NCI-H82 (cell line): ENCODE results near the gene MISP3.

Experiments used
- DNase-seq: peaks from one replicate; lab custom pipeline; 2025; lab: John Stamatoyannopoulos, UW

Gene MISP3

DNA sequence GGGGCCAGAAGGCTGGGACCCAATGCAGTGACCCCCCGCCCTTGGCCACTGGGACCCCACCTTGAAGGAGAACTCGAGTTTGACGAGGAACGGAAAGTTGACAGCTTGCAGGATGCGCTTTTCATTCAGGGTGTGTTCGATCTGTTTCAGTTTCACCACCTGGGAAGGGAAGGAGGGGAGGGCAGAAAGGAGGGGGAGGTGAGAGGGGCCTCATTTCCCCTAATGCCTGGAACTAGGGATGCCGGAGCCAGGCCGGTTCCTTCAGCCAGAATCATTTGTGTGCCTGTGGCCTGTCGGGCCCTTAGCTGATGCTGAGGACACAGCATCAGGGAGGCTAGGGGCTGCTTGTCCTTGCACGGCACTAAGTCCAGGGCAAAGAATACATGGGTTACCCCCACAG lies 30.2 kb downstream of the MISP3 start:
- no peak for DNase-seq

DNA sequence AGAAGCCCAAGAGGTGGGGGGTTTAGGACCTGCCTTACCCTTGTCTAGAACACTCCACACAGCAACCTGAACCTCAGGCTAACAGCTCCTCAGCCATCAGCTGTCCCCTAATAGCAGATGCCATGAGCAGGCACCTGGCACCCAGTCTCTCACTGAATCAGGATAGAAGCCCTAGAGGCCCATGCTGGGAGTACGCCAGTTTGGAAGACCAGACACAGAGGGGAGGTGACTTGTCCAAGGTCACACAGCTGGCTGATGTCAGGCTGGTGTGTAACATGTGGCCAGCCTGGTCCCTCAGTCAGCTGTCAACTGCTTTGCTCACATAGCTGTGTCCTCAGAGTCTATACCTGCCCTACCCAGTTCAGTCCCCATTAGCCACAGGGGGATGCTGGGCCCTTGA lies 30.7 kb downstream of the MISP3 start:
- DNase-seq = no peak

DNA sequence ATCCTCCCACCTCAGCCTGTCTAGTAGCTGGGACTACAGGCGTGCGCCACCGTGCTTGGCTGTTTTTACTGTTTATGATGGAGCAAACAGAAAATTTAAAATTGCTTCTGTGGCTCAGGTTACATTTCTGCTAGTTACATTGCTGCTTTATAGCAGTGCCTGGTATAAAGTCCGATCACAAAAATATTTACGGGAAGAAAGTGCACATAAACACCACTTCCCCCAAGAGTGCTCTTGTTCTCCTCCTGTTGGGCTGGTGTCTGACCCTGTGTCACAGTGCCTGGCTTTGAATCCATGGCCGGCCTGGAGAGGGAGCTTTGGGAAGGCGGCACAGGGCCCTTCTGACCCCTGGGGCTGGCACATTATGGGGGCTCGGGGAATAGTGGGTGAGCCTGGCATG lies 33.1 kb downstream of the MISP3 start:
- DNase-seq = no peak

DNA sequence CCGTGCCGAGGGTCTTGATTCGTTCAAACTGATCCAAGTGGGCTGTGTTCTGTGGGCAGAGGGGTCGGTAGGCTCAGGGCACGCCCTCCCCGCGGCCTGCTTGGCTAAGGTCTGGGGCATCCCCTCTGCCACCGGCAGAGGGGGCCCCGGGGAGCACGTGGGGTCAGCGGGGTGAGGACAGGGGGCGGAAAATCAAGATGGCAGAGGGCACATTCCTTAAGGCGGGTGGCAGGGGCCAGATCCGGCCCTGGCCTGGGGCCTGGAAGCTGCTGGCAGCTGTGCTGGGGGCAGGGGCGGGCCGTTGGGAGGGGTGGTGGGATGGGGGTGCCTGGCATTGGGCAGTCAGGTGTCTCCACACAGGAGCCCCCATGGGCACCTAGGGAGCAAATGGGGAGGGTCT lies 34.3 kb downstream of the MISP3 start:
- DNase-seq = no peak

DNA sequence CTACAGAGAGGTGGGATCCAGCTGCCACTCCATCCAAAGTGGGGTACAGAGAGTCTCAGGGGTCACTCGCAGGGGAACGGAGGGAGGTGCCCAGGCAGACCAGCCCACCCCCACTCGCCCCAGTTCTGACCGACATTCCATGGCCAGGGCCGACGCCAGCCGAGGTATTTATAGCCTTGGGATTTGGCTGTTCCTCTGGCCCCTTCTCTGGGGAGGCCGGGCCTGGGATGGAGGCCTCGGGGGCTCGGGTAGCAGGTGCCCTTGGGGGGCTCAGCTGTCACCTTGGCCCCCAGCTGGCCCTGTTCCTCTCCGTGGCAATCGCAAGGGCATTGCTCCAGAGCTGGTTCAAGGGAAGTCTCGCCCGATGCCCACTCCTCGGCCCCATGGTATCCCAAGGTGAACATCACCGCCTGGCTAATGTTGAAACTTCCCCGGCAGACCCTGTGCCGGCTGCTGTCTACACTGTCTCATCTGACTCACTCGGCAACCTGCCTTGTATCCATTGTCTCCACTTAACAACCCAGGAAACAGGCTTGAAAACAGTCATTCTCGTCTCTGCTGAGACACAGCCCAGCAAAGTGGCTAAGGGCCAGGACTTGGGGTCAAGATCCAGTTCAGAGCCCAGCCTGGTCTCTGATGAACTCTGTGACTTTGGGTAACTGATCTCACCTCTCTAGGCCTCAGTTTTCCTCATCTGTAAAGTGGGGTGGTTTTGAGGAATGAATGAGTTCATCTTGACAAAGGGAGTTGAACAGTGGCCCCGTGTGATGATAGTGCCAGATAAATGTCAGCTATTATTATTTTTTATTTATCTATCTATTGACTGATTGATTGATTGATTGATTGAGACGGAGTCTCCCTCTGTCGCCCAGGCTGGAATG lies 35.2 kb downstream of the MISP3 start:
- DNase-seq = no peak

DNA sequence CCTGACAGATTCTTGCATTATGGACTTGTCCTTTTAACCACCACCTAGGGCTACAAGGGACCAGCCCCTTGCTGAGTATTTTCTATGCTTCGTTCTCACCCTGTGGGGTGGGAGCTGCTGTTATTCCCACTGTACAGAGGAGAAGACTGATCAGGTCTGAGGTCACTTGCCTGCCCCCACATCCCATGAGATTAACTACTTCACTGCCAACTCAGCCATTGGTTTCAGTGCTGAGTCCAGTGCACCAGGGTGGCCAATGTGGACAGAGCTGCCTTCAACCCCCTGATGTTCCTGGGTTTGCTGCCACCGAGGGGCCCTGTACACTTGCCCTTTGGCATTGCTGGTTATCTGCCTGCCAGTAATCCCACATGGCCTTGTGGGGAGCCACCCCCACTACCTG lies 38.1 kb downstream of the MISP3 start:
- DNase-seq = no peak

DNA sequence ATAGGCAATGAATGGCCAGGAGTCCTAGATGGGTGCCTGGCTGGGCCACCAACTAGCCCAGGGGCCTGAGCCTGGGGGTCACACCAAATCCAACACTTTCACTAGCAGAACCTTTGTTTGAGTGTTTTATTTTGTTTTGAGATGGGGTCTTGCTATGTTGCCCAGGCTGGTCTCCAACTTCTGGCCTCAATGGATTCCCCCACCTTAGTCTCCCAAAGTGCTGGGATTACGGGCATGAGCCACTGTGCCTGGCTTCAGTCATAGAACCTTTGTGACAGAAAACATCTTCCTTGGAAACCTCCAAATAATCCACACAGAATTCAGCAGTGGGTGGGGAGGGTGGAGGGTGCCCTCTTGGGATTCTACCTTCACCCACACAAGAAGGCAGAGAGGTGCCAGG lies 38.9 kb downstream of the MISP3 start:
- DNase-seq = no peak

DNA sequence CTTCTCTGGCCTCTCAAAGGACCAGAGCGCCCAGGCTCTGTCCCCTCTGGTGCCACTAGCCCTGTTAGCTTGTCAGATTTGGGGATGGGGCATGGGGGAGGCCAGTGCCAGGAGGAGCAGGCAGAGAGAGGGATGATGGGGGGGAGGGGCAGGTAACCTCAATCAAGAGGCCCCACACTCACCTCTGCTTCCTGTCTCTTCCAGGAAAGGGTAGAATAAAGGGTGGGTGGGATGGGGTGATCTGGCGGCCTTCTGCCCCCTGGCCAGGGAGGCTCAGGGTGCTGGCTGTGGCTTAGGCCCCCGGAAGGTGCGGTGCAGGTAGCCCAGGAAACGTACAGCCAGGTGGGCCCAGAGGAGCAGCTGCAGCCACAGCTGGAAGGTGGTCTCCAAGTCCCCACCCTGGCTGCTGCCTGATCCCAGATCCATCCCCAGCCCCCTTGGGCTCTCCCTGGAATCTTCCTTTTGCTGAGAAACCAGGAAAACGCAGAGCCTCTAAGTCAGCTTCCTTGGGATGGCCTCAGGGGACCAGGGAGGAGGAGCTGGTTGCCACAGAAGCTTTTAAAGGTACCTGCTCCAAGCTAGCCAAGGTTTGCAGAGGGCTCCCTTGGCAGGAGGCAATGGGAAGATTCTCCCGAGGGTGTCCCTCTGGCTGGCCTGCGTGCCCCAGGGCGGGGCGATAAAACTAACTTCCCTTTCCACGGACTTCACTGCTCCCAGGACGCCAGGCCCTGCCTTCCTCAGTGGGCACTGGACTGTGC lies 39.6 kb downstream of the MISP3 start:
- no peak for DNase-seq

DNA sequence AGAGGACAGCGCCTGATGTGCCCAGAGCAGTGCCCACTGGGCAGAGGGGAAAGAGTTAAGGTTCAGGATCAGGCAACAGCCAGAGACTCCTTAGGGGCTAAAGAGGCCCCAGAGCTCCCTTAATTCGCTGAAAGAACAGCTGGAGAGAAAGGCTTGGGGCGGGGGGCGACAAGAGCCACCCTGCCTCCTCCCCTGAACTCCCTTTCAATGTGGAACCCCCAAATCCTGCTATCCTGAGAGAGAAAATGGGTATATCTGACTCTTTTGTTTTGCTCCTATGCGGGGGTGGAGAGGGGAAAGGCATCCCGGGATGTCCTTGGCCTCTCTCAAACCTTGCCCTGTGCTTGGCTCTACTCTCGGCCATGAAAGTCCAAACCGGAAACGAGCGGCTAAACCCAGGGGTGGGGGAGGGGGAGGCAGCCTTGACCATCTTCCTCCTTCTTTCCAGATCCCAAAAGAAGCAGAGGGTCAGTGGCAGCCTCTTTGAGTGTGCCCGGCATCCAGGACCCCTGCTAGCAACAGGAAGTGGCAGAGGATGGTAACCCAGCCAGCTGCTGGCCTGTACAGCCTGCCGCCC lies 40.3 kb downstream of the MISP3 start:
- DNase-seq = peak; percentile 60

DNA sequence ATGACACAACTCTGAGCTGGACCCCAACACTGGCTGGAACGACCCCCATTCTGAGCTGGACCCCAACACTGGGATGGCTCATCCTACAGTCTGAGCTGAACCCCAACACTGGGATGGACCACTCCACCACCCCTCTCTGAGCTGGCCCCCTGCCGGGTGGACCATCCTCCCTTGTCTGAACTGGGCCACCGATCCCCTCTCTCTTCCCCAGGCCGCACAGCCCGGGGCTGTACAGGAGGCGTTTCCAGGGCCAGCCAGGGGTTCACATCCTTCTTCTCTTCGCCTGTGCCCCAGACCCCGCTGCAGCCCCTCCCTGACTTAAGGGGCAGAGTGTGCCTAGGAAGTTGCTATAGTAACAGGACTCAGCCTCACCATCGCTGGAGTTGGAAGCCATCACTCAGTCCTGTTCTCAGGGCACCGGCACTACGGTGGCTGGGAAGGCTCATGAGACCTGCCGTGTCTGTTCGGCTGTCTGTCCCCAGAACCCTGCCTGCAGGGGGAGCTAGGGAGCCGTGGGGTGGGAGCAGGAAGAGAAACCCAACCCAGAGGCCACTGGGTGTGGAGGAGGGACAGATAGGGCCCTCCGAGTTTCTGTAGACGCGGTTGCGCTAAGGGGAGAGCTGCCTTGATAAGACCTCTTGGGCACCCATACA lies 41.3 kb downstream of the MISP3 start:
- peak; percentile 69 for DNase-seq

DNA sequence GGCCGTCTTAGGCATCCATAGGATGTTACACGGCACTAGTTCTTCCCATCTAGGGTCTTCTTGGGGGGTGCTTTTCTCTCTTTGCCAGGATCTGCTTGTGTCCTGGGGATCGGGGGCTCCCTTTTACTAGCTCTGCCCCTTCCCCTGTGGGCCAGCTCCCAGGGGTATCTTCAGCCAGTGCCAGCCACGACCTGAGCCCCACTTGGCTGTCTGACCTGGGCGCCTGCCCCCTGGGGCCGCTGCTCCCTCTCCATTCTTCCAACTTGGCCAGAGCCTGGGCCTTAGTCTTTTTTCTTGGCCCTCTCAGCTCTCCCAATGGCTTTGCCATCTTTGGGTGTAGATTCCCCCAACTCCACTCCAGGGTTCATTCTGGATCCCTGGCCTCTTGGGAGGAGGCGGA lies 41.9 kb downstream of the MISP3 start:
- DNase-seq = no peak

DNA sequence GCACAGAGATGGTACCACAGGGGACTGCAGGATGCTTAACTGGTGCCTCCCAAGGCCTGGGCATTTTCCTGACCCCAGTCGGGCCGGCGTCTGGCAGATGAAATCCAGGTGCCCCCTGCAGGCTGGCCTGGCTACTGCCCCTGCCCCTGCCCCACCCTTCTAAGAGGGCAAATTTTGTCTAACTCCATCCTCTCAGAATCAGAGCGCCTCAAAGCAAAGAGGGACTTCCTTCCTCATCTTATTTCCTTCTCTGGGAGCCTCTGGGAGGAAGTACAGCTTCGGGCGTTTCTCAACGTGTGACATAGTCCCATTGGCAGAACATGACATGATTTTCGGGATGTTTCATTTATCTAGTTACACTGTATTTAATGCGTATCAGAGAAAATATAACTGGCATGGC lies 42.3 kb downstream of the MISP3 start:
- peak; percentile 64 for DNase-seq

DNA sequence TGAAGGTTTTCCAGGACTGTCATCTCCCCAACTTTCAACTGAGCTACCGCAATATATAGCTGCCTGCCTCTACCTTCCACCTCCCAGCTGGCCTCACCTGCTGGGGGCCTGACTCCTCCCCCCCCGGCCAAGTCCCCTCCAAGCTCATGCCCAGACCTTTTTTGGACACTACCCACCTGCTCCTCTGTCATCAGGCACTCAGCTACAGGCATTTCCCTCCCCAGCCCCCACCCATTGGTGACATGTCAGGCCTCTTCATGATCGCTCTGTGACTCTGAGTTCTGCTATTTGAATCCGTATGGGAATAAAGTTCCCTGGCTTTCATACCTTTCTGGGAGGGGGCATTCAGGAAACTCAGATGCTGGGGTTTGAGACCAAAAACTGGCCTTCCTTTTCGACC lies 43.2 kb downstream of the MISP3 start:
- DNase-seq = no peak

DNA sequence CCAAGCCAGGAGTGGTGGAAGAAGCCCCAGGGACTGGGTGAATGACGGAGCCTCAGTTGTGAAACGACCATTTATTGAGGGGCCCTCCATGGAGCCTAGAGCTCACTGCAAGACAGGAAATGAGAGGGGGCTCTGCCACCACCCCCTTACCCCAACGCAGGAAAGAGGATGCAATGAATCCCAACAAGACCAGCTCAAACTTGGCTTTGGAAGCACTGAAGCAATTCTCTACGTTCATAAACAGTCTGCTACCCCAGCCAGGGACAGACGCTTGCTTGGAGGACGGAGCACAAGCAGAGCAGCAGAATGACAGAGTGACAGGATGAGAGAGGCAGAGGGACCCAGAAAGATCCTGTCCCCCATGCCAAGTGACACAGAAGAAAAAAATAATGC lies 43.9 kb downstream of the MISP3 start:
- DNase-seq = no peak

DNA sequence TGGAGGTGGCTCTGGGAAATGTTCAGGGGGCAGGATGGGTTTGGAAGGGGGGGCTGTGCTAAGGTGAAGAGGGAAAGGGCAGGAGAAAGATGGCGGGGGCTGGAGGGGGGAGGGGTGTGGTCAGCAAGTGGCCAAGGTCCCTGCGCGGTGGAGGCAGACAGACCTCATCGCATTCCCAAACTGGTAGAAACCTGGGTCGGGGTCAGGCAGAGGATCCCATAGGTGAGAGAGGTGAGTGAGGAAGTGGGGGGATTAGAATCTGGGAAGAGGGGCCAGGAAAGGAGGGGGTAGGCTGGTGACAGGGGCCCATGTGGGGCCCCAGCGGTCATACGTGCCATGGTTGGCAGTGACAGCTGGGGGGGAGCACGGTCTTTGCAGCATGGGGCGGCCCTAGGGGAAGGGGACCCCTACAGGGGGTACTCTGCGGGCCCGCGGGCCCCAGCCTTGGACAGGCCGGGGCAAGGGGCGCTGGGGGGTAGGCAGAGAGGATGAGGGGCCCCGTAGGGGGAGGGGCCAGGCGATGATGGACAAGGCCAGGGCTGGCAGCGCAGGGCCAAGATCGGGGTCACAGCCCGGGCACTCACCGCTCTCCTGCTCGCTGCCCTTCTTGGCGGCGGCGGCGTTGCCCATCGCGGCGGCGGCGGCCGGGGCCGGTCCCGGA lies 44.5 kb downstream of the MISP3 start:
- DNase-seq = peak; percentile 47

DNA sequence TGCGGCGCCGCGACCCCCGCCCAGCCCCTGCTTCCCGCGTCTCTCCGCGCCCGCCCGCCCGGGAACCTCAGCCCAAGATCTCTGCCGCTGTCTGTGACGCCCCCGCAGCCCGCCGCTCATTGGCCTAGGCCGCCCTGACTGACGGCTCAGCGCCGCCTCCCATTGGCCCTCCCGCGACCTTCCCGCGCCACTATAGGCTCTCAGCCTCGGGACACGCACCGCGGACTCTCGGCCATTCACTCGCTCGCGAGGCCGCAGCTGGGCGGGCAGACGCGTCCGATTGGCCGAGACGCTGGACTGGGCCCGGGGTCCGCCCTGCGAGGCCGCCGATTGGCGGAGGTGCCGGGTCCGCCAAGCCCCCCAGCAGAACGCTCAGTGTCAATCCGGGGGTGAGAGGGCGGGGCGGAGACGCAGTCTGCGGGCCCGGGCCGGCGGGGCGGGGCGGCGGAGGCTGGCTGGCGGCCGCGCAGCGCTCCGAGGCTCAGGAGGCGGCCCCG lies 45.1 kb downstream of the MISP3 start, which contains the start of gene PRKACA:
Gene PRKACA (minus strand): TSS at position 95 of the 497 bp plus-strand sequence. CDS start 215 bp downstream, outside the sequence.
- peak; percentile 100 for DNase-seq

DNA sequence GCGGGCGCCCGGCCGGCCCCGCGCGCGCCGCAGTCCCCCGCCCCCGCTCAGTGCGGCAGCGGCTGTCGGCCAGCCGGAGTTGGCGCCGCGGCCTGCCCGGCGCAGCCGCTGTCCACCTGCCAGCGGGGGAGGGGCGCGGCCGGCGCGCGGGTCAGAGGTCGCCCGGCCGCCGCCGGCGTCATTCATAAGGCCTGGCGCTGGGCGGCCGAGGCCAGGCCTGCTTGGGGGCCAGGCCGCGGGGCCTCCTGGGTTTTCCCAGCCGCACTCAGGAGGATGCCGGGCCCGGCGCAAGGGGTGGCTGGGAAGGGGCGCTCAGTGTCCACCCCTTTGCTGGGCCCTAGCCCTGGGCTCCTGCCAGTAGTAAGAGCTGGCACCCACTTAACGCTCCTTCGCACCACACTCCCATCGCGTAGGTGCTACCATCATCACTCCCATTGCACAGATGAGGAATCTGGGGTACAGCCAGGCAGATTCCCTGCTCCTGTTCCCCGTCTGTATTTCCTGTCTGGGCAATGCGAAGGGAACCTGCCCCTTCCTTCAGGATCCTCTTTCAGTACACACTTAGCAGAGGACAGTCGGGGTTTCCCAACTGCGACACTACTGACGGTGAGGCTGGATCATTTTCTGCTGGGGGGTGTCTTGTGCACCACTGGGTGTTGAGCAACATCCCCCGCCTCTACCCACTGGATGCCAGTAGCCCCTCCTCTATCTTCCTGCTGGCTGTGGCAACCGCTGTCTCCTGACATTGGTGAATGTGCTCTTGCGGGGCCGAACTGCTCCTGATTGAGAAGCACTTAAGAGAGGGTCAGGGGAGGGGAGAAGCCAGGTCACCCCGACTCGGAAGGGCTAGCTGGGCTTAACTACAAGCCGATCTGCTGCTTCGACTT lies 45.8 kb downstream of the MISP3 start:
- peak; percentile 68 for DNase-seq

DNA sequence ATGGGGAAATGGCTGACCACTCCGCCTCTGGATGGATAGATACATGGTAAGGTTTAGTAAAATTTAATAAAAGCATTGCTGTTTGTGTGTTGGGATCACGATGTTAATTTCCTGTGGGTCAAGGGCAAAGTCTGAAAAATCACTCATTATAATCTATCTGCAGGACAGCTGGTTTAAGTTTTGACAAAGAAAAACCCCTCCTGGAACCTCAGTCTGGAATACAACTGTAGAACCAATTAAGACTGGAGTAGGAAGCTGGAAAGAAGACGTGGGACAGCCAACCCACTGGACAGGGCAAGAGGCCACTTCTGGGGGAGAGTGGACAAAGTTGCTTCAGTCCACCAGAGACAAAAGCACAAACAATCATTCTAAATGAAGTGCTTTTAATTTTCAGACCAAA lies 46.6 kb downstream of the MISP3 start:
- DNase-seq = no peak

DNA sequence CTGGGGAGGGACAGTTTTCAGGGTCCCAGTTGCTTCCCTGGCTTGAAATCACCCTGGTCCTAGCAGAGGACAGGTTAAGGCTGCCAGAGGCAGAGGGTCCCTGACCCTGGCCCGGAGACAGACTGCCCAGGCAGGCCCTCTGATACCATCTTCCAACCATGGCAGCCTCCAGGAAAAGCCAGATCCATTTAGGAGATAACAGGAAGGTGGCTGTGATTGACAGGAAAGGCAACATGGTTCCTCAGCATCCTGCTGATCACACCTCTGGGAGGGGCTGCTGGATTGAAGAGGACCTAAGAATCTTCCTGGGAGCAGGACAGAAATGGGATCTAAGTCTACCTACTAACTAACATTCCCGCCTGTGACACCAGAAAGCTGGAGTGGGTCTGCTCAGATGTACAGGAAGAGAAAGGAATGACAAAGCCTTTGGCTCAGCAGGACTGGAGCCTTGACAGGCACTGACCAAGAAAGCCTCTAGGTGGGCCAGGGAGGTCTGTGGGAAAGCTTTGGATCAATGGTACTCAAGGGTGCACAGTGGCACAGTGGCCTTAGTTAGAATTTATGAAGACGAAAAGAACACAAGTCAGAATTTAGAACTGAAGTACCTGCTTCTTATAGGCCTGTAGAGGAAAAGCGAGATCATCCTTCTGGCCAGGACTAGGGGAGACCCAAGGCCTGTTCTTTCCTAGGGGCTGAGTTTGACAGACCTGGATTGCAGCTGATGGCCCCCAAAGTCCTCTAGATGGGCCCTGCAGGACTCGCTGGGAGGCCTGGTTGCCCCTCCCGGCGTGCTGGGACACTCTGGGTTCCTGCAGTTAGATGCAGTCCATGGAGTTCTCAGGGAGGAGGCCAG lies 47.3 kb downstream of the MISP3 start:
- DNase-seq = no peak

DNA sequence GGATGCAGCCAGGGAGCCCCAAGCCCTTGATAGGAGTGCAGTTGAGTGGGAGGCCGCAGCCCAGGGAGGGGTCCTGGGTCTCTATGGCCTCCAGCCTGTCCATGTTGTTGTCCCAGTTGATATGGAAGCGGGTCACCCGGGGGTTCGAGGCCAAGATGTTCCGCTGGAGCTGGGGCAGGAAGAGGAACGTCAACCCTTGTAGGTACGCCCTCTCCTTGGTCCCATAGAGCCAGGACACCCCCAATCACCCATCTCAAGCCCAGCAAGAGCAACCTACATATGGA lies 47.9 kb downstream of the MISP3 start:
- DNase-seq = no peak
